Gastroesophageal sphincter (tissue), 4 donors: ENCODE data around the gene UBAC2. TPM values are rescaled to one million over a fixed set of nuclear protein-coding genes. Genes with fewer than 3 reads are reported as not detected.

Experiments
- ATAC-seq: fragments of 150-250 bp; one replicate; pipeline ENCODE4 v1.9.1; 2016; ENCODE audit warnings: mild to moderate bottlenecking, moderate library complexity
- H3K27ac ChIP-seq, 4 donors: fragments of 200-600 bp; sonication (generic) in 3 of 4; 1 replicate in 3 of 4; 2 replicates in 1 of 4; pipeline ENCODE4 v1.5.1; 2016 to 2019
- H3K27me3 ChIP-seq: fragments of 200-600 bp; sonication (generic); one replicate; pipeline ENCODE4 v1.5.1; 2019
- H3K36me3 ChIP-seq, 2 donors: fragments of 200-600 bp; sonication (generic); one replicate each; pipeline ENCODE4 v1.5.1; 2019; ENCODE audit warnings: control low read depth in 1 of 2
- H3K4me1 ChIP-seq, 3 donors: fragments of 200-600 bp; sonication (generic); 1 replicate in 2 of 3; 2 replicates in 1 of 3; pipeline ENCODE4 v1.5.1; 2016 to 2019; ENCODE audit warnings: control low read depth in 2 of 3
- H3K4me3 ChIP-seq, 2 donors: fragments of 200-600 bp; sonication (generic); one replicate each; pipeline ENCODE4 v1.5.1; 2019; ENCODE audit warnings: mild to moderate bottlenecking in 1 of 2, moderate library complexity in 1 of 2
- H3K9me3 ChIP-seq, 3 donors: fragments of 200-600 bp; sonication (generic); one replicate each; pipeline ENCODE4 v1.5.1; 2017 to 2019; ENCODE audit warnings: control low read depth in 2 of 3
- EP300 ChIP-seq: sonication (generic); formaldehyde crosslinking; IDR thresholded peaks from one replicate; pipeline ENCODE4 v1.6.1; 2017; ENCODE audit warnings: antibody characterized with exemption, mild to moderate bottlenecking
- POLR2A ChIP-seq, 2 donors: fragments of 450-650 bp; IDR thresholded peaks; one replicate each; pipeline ENCODE4 v1.6.1; 2017; ENCODE audit warnings: antibody characterized with exemption in 2 of 2, mild to moderate bottlenecking in 2 of 2, moderate library complexity in 1 of 2
- POLR2AphosphoS5 ChIP-seq: sonication (generic); formaldehyde crosslinking; IDR thresholded peaks from one replicate; pipeline ENCODE4 v1.6.1; 2017; ENCODE audit warnings: antibody characterized with exemption
- WGBS, 2 donors: methylation state at CpG; one replicate each; pipeline ENCODE4 v1.1.5; 2018; ENCODE audit warnings: low coverage in 1 of 2; 5-methylcytosine and 5-hydroxymethylcytosine counted together
- total RNA-seq, 4 donors: library from RNA; depleted of rRNA; stranded (reverse); fragments of >200 nt; gene quantifications; one replicate each; pipeline ENCODE4 v1.1.0, GENCODE V29; 2016
- TF ChIP-seq, protein P1 (sequence below), 4 experiments: fragments of 200-600 bp in 2 of 4; fragments of 450-650 bp in 2 of 4; sonication (generic) in 1 of 4; IDR thresholded peaks; one replicate each; pipeline ENCODE4 v1.5.1; 2017 to 2019; ENCODE audit warnings: antibody characterized with exemption in 4 of 4, mild to moderate bottlenecking in 2 of 4, moderate library complexity in 2 of 4

The UBAC2 gene
- total RNA-seq, 4 donors from 2014 or later = 45.0 to 59.6 (median 52.2) TPM

DNA sequence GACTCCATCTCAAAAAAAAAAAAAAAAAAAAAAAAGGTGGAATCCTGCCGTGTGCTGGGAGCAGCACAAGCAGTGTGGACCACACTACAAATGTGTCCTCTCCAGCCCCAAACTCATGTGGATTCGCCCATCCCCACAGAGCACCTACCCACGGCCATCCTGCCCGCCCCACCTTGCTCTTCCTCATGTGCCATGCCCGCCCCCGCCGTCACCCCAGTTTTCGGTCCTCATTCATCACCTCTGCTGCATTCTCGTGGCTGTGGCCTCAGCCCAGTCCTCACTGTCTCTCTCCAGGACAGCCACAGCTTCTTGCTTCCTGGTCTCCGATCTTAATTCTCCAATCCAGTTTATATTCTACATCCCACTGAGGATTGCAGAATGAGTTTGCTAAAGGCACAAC lies 220.6 kb downstream of the UBAC2 start:
- no peak for ATAC-seq
- Histone ChIP-seq H3K4me1 (no peaks in the 10 kb centered on the region), H3K27ac (no peak overlapping the region), H3K36me3 (no peaks in the 10 kb centered on the region), H3K27me3 (peaks cover 39% of the 10 kb centered on the region), H3K9me3 (no peaks in the 10 kb centered on the region), H3K4me3 (no peak overlapping the region)
- WGBS, 2 donors = 87 to 91% methylated on average over 6 to 10 of the region's 10 CpGs
- no peak for TF ChIP-seq EP300
- TF ChIP-seq, protein P1, sequence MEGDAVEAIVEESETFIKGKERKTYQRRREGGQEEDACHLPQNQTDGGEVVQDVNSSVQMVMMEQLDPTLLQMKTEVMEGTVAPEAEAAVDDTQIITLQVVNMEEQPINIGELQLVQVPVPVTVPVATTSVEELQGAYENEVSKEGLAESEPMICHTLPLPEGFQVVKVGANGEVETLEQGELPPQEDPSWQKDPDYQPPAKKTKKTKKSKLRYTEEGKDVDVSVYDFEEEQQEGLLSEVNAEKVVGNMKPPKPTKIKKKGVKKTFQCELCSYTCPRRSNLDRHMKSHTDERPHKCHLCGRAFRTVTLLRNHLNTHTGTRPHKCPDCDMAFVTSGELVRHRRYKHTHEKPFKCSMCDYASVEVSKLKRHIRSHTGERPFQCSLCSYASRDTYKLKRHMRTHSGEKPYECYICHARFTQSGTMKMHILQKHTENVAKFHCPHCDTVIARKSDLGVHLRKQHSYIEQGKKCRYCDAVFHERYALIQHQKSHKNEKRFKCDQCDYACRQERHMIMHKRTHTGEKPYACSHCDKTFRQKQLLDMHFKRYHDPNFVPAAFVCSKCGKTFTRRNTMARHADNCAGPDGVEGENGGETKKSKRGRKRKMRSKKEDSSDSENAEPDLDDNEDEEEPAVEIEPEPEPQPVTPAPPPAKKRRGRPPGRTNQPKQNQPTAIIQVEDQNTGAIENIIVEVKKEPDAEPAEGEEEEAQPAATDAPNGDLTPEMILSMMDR (IDR thresholded peaks at IDR 0.05) = no peak
- TF ChIP-seq POLR2AphosphoS5 = no peak

DNA sequence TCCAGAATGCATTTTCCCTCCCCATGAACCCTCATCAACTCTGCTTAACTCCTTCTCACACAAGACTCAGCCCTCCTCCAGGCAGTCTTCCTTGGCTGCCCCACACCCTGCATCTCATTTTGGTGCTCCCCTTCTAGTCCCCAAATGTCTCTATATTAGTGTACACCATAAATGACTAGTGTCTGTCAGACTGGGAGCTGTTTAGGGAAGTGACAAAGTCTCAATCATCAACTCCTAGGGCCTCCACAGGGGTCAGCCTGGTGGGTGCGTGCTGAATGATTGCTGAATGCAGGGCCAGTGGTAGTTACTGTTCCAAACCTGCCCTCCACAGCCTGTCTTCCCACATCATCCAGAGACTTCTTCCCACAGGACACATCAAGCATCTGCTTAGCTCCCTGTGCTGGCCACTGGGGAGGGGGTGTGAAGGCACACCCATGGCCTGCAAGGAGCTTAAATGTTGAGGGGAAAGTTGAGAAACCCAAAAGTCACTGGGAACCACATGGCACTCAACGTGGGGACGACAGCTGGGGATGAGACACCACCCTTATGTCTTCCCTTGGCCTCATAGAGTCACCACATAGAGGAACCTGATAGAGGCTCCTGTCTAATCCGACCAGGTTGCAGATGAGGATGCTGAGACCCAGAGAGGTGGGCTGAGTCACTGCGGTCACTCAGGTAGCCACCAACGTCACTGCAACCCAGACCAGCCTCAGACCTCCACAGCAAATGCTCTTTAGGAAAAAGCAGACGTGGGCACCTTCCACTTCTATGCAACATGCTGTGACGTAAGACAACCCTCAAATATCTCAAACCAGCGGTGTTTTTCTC lies 221.3 kb downstream of the UBAC2 start:
- H3K4me3 ChIP-seq = no peak overlapping the region
- no peaks in the 10 kb centered on the region for H3K36me3 ChIP-seq
- peaks cover 44% of the 10 kb centered on the region for H3K27me3 ChIP-seq
- H3K4me1 ChIP-seq = no peaks in the 10 kb centered on the region
- 40 to 73% methylated on average over 1 to 7 of the region's 9 CpGs for WGBS, 2 donors
- ATAC-seq = no peak
- no peaks in the 10 kb centered on the region for H3K9me3 ChIP-seq
- H3K27ac ChIP-seq = no peak overlapping the region
- no peak for TF ChIP-seq POLR2A (IDR thresholded peaks at IDR 0.05)
- TF ChIP-seq, protein P1 (IDR thresholded peaks at IDR 0.05) = no peak
- TF ChIP-seq EP300 = no peak
- TF ChIP-seq POLR2AphosphoS5 = no peak

DNA sequence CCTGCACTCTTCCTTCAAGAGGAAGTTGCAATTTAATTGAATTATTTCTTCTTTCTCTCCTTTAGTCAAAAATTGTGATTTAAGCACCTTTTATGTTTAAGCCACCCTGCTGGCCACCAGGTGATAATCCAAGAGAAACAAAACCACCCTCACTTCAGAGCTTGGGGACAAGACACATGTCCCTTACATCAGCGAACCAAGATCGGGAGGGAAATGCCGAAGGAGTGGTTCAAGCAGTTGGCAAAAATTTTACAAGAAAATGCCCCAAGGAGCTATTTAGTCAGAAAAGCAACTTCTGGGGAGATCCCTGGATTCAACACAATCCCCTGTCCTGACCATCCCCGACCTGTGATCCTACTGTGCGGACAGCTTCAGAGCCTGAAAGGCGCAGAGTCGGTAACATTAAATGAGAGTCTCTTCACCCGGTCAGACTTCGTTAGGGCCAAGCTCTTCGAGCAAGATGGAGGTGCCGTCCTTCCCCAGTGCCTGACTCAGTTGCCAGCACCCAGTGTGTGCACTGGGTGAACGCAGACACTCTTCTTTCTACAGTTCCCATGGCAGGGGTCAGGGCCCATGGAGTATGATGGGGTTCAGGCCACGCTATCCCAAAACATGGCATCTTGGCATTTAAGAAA lies 222.0 kb downstream of the UBAC2 start:
- Histone ChIP-seq H3K9me3 (no peaks in the 10 kb centered on the region), H3K27ac (no peak overlapping the region), H3K4me1 (no peaks in the 10 kb centered on the region), H3K4me3 (no peak overlapping the region), H3K27me3 (peaks cover 48% of the 10 kb centered on the region), H3K36me3 (no peaks in the 10 kb centered on the region)
- 88 to 95% methylated on average over 11 of the region's 13 CpGs for WGBS, 2 donors
- no peak for TF ChIP-seq EP300
- TF ChIP-seq, protein P1 (IDR thresholded peaks at IDR 0.05) = no peak
- TF ChIP-seq POLR2AphosphoS5 = no peak
- no peak for TF ChIP-seq POLR2A (IDR thresholded peaks at IDR 0.05)
- no peak for ATAC-seq

DNA sequence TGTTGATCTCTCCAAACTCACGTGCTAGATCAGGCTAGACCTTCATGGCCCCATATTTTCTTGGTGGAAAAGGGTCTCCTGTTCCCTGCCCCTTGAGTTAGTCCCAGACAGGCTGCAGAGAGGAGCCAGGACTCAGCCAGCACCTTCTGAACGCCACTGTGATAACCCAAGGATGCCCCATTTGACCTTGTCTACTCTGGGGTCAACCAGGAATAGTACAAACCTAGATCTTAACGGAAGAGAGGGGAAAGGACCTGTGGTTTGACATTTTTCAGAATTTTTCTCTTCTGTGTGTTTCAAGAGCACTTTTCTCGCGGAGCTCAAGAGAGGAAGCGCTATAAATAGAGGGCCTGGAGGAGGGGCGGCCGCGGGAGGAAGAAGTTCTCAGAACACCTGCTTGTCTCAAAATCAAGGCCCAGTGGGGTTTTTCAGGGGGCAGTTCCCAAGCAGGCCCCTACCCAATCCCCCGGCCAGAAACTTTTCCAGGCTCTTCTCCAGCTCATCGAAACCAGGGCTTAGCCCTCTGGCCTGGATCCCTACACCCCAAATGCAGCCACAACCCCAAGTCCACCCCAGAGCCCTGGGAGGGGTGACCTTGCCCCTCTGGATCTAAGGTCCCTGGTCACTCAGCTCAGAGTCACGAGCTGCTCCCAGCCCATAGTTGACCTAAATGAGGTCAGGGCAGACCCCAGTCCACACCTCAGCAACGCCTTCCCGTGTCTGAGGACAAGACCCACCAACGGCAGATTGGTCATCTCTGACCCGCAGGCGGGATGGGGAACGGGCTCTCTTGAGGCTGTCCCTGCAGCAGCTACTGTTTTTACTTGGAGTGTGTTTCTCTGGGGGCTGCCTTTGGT lies 225.1 kb downstream of the UBAC2 start:
- 49 to 80% methylated on average over 7 to 10 of the region's 18 CpGs for WGBS, 2 donors
- Histone ChIP-seq H3K36me3 (no peaks in the 10 kb centered on the region), H3K27ac (no peak overlapping the region), H3K4me1 (no peaks in the 10 kb centered on the region), H3K4me3 (no peak overlapping the region), H3K27me3 (peaks cover 29% of the 10 kb centered on the region), H3K9me3 (no peaks in the 10 kb centered on the region)
- ATAC-seq = no peak
- TF ChIP-seq, protein P1 (IDR thresholded peaks at IDR 0.05) = no peak
- no peak for TF ChIP-seq POLR2AphosphoS5
- TF ChIP-seq POLR2A (IDR thresholded peaks at IDR 0.05) = no peak
- TF ChIP-seq EP300 = no peak
